MM.1S (cell line): ENCODE data around the gene CARNS1.

Experiments
- DNase-seq: peaks from one replicate; pipeline ENCODE4 v3.0.0-alpha.2; 2015
- H2AFZ ChIP-seq: fragments of 300-600 bp; sonication (generic); 2 replicates; pipeline ENCODE4 v1.6.0; 2016; ENCODE audit warnings: antibody characterized with exemption, low read length
- H3F3A ChIP-seq: fragments of 300-600 bp; sonication (generic); 2 replicates; pipeline ENCODE4 v1.6.1; 2016; ENCODE audit warnings: mild to moderate bottlenecking, antibody characterized with exemption, low read length, moderate library complexity, mixed read lengths; ENCODE audit not compliant: insufficient read depth
- H3K27ac ChIP-seq: fragments of 300-600 bp; sonication (generic); 2 replicates; pipeline ENCODE4 v1.5.1; 2016; ENCODE audit warnings: mild to moderate bottlenecking, low read length
- H3K27me3 ChIP-seq: fragments of 300-600 bp; sonication (generic); replicated peaks from 2 replicates; pipeline ENCODE4 v1.6.0; 2016; ENCODE audit warnings: low read length; ENCODE audit not compliant: insufficient read depth
- H3K36me3 ChIP-seq: fragments of 300-600 bp; sonication (generic); replicated peaks from 2 replicates; pipeline ENCODE4 v1.6.1; 2016; ENCODE audit warnings: mild to moderate bottlenecking, low read length, mixed read lengths; ENCODE audit not compliant: insufficient read depth
- H3K4me1 ChIP-seq: fragments of 300-600 bp; sonication (generic); 2 replicates; pipeline ENCODE4 v1.6.1; 2016; ENCODE audit warnings: low read length, mixed read lengths
- H3K4me2 ChIP-seq: fragments of 300-600 bp; sonication (generic); 2 replicates; pipeline ENCODE4 v1.6.0; 2016; ENCODE audit warnings: low read depth, low read length
- H3K4me3 ChIP-seq: fragments of 300-600 bp; sonication (generic); 2 replicates; pipeline ENCODE4 v1.5.1; 2016; ENCODE audit warnings: low read length, mixed read lengths
- H3K79me2 ChIP-seq: fragments of 300-600 bp; sonication (generic); 2 replicates; pipeline ENCODE4 v1.6.1; 2016; ENCODE audit warnings: mixed run types, low read length, mixed read lengths
- H3K9ac ChIP-seq: fragments of 300-600 bp; sonication (generic); 2 replicates; pipeline ENCODE4 v1.6.1; 2016; ENCODE audit warnings: low read length, mixed read lengths
- H3K9me2 ChIP-seq: fragments of 300-600 bp; sonication (generic); replicated peaks from 2 replicates; pipeline ENCODE4 v1.6.1; 2016; ENCODE audit warnings: mild to moderate bottlenecking, low read length, mixed read lengths; ENCODE audit not compliant: insufficient read depth
- H3K9me3 ChIP-seq: fragments of 300-600 bp; sonication (generic); replicated peaks from 2 replicates; pipeline ENCODE4 v1.6.1; 2016; ENCODE audit warnings: mild to moderate bottlenecking, low read length, mixed read lengths; ENCODE audit not compliant: insufficient read depth
- H4K20me1 ChIP-seq: fragments of 300-600 bp; sonication (generic); 2 replicates; pipeline ENCODE4 v1.6.1; 2016; ENCODE audit warnings: mild to moderate bottlenecking, low read length, moderate library complexity, mixed read lengths; ENCODE audit not compliant: insufficient read depth
- EZH2 ChIP-seq: fragments of 300-600 bp; sonication (generic); optimal IDR thresholded peaks from 2 replicates; pipeline ENCODE3; 2017; ENCODE audit warnings: low read depth, mild to moderate bottlenecking, antibody characterized with exemption, low read length, mixed read lengths
- EZH2phosphoT487 ChIP-seq: fragments of 300-600 bp; sonication (generic); IDR thresholded peaks from 2 replicates; pipeline ENCODE4 v1.6.1; 2018; ENCODE audit warnings: antibody characterized with exemption, low read length
- TF ChIP-seq, protein P1 (sequence below): fragments of 300-600 bp; sonication (generic); IDR thresholded peaks from 2 replicates; pipeline ENCODE4 v1.5.1; 2016; ENCODE audit warnings: antibody characterized with exemption, low read length, mixed read lengths

Gene CARNS1

DNA sequence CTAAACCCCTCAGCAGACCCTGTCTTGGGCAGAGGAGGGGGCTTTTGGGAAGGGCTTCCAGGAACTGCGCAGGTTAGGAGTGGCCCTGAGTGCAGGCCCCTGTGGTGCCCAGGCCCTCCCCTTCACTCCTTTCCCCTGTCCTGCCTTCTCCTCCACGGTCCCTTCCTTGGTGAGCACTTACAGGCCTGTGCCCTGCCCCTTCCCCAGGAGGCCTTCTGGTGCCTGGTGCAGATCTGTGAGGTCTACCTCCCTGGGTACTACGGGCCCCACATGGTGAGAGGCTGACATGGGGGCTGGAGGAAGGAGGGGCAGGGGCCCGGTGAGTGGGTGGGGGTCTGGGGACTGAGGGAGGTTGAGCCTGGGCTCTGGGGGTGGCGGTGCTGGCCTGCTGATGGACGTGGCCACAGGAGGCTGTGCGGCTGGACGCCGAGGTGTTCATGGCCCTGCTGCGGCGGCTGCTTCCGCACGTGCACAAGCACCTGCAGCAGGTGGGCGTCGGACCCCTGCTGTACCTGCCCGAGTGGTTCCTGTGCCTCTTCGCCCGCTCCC lies 9.0 kb upstream of the CARNS1 start:
- H3K79me2 ChIP-seq, result no peaks in the 10 kb centered on the region
- no peaks in the 10 kb centered on the region for H3K36me3 ChIP-seq
- DNase-seq, result no peak
- no peak overlapping the region for H3K27ac ChIP-seq
- H4K20me1 ChIP-seq, result no peaks in the 10 kb centered on the region
- H3K4me1 ChIP-seq, result peaks cover 26% of the 10 kb centered on the region
- TF ChIP-seq, protein P1, sequence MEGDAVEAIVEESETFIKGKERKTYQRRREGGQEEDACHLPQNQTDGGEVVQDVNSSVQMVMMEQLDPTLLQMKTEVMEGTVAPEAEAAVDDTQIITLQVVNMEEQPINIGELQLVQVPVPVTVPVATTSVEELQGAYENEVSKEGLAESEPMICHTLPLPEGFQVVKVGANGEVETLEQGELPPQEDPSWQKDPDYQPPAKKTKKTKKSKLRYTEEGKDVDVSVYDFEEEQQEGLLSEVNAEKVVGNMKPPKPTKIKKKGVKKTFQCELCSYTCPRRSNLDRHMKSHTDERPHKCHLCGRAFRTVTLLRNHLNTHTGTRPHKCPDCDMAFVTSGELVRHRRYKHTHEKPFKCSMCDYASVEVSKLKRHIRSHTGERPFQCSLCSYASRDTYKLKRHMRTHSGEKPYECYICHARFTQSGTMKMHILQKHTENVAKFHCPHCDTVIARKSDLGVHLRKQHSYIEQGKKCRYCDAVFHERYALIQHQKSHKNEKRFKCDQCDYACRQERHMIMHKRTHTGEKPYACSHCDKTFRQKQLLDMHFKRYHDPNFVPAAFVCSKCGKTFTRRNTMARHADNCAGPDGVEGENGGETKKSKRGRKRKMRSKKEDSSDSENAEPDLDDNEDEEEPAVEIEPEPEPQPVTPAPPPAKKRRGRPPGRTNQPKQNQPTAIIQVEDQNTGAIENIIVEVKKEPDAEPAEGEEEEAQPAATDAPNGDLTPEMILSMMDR, result no peak
- TF ChIP-seq EZH2phosphoT487 (no peak), EZH2 (no peak)
- H3K9me3 ChIP-seq, result no peaks in the 10 kb centered on the region
- no peaks in the 10 kb centered on the region for H3K27me3 ChIP-seq
- H2AFZ ChIP-seq, result no peak overlapping the region
- H3F3A ChIP-seq, result no peaks in the 10 kb centered on the region; the same call in 1 of the 2 replicates
- H3K4me3 ChIP-seq, result no peak overlapping the region
- no peak overlapping the region for H3K4me2 ChIP-seq
- H3K9ac ChIP-seq, result no peak overlapping the region
- H3K9me2 ChIP-seq, result no peaks in the 10 kb centered on the region

DNA sequence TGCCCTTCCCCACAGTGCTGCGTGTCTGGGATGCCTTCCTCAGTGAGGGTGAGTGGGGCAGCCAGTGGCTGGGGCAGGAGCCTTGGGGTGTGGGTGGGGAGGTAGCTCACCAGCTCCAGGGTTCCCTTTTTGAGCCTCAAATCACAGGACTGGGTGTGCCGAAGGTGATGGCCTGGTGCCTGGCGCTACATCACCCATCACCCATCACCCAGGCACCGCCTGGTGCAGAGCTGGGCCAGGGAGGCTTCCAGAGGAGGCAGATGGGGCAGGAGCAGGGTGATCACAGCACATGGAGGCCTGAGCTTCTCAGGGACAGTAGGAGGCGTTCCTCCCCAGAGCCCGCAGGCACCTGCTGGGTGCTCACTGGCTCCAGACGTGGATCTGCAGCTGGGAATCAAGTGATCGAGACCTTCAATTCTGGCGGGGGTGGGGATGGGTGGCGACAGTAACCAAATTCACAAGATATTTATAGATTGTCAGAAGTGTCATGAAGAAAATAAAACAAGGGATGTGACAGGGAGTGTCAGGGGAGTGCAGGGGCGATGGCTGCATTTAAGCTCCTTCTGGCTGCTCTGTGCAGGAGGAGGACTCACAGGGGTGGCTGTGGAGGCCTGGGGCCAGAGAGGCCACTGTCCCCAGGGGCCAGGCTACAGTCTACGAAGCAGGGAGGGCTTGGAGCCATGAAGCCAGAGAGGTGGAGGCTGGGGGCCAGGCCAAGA lies 8.3 kb upstream of the CARNS1 start:
- Histone ChIP-seq H3K27ac (no peak overlapping the region), H3K79me2 (no peaks in the 10 kb centered on the region), H2AFZ (no peak overlapping the region), H3K4me1 (peaks cover 25% of the 10 kb centered on the region), H3F3A (no peaks in the 10 kb centered on the region; the same call in 1 of the 2 replicates), H3K9me2 (no peaks in the 10 kb centered on the region), H3K27me3 (no peaks in the 10 kb centered on the region), H3K36me3 (no peaks in the 10 kb centered on the region), H3K4me3 (no peak overlapping the region), H3K4me2 (no peak overlapping the region), H3K9me3 (no peaks in the 10 kb centered on the region), H3K9ac (no peak overlapping the region), H4K20me1 (no peaks in the 10 kb centered on the region)
- DNase-seq, result no peak
- no peak for TF ChIP-seq EZH2phosphoT487
- TF ChIP-seq, protein P1, result no peak
- TF ChIP-seq EZH2, result no peak

DNA sequence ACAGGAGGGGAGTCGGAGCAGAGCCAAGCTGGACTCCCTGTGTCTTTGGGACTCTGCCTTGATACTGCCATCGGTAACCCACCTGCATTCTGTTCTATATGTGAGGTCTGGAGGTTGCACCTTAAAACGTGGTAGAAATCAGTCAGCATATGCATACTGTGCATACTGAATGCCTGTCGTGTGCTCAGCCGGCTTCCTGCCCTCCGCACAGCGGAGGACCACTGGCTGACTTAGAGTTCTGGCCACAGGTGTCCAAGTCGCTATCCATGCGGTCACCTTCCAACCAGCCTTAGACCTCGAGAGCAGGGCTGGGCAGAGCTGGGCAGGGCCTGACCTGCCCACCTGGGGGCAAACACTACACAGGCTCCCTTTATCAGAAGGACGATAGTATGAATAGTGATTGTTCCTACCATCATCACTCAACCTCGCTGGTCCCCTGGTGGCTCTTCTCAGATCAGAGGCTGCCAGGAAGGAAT lies 7.8 kb upstream of the CARNS1 start:
- TF ChIP-seq EZH2phosphoT487 (no peak), EZH2 (no peak)
- Histone ChIP-seq H3K9me3 (no peaks in the 10 kb centered on the region), H4K20me1 (no peaks in the 10 kb centered on the region), H3F3A (no peaks in the 10 kb centered on the region; the same call in 1 of the 2 replicates), H3K9ac (no peak overlapping the region), H3K4me1 (peaks cover 19% of the 10 kb centered on the region), H3K36me3 (no peaks in the 10 kb centered on the region), H3K27ac (no peak overlapping the region), H3K27me3 (no peaks in the 10 kb centered on the region), H3K4me2 (no peak overlapping the region), H2AFZ (no peak overlapping the region), H3K79me2 (no peaks in the 10 kb centered on the region), H3K4me3 (no peak overlapping the region), H3K9me2 (no peaks in the 10 kb centered on the region)
- no peak for DNase-seq
